NCI-H1092 (cell line): Measurements from ENCODE around the gene NAA15.
"Not testable (repeated sequence)": the region's sequence is repeated elsewhere in the genome, so short reads cannot be mapped to it uniquely, and the experiment has no call there.

Experiments
- DNase-seq: peaks from one replicate; lab custom pipeline; 2025; lab: John Stamatoyannopoulos, UW

NAA15 gene

GRCh38 chr4:139301113-139301820 lies at the start of gene NAA15:
NAA15 (plus strand) TSS chr4:139301505; CDS start chr4:139301778, 273 bp downstream.
- peak; percentile 97 for DNase-seq

- no peak for DNase-seq
These were observed 48.3 kb upstream of the NAA15 start for GRCh38 chr4:139253046-139253445.

GRCh38 chr4:139253713-139254112 lies 47.6 kb upstream of the NAA15 start:
- no peak for DNase-seq

- DNase-seq = not testable (repeated sequence)
These were observed 45.7 kb upstream of the NAA15 start for GRCh38 chr4:139255581-139255980.

GRCh38 chr4:139256349-139256748 lies 45.0 kb upstream of the NAA15 start:
- no peak for DNase-seq

GRCh38 chr4:139265654-139266053 lies 35.7 kb upstream of the NAA15 start:
- DNase-seq = no peak

- DNase-seq = no peak
These were observed 35.1 kb upstream of the NAA15 start for GRCh38 chr4:139266208-139266582.

- no peak for DNase-seq
These were observed 34.6 kb upstream of the NAA15 start for GRCh38 chr4:139266583-139267257.

- no peak for DNase-seq
These were observed 34.0 kb upstream of the NAA15 start for GRCh38 chr4:139267301-139267700.

GRCh38 chr4:139273835-139274234 lies 27.5 kb upstream of the NAA15 start:
- no peak for DNase-seq

- DNase-seq = no peak
These were observed 26.5 kb upstream of the NAA15 start for GRCh38 chr4:139274790-139275189.

- no peak for DNase-seq
These were observed 26.0 kb upstream of the NAA15 start for GRCh38 chr4:139275281-139275735.

- no peak for DNase-seq
These were observed 22.8 kb upstream of the NAA15 start for GRCh38 chr4:139278485-139278884.

GRCh38 chr4:139278912-139279759 lies 22.2 kb upstream of the NAA15 start:
- no peak for DNase-seq

- DNase-seq = peak; percentile 13
These were observed 21.3 kb upstream of the NAA15 start, which contains the start of gene MGARP for GRCh38 chr4:139279760-139280620. MGARP (minus strand) TSS chr4:139280225; CDS start chr4:139280158, 67 bp downstream.

- no peak for DNase-seq
These were observed 19.1 kb upstream of the NAA15 start for GRCh38 chr4:139282065-139282720.

- no peak for DNase-seq
These were observed 18.6 kb upstream of the NAA15 start for GRCh38 chr4:139282721-139283075.

- no peak for DNase-seq
These were observed 15.1 kb upstream of the NAA15 start for GRCh38 chr4:139286186-139286698.

- DNase-seq = peak; percentile 85
These were observed 5.9 kb upstream of the NAA15 start for GRCh38 chr4:139295206-139295941.

- no peak for DNase-seq
These were observed 5.4 kb upstream of the NAA15 start for GRCh38 chr4:139295942-139296299.
